K562 (cell line): ENCODE results near the gene TMCC1. TPM values are rescaled to one million over a fixed set of nuclear protein-coding genes. Genes with fewer than 3 reads are reported as not detected.

Source experiments
- ATAC-seq: fragments of 200-7000 bp; cut with Tn5 transposase; 3 replicates; pipeline ENCODE4 v1.9.1; 2020; ENCODE audit warnings: moderate library complexity
- BruUV-seq: library from RNA; stranded (reverse); fragments of 400-500 nt; replicated peaks from 2 replicates; lab custom pipeline; 2021; lab: Mats Ljungman, UMichigan
- CTCF ChIA-PET: fragments of 300-600 bp; formaldehyde crosslinking; extraction: SDS; loops from one replicate; lab custom pipeline; 2021; ENCODE audit warnings: low intra/inter-chr PET ratio; lab: Yijun Ruan, JAX
- POLR2A ChIA-PET: fragments of 300-600, 350-650 bp; sonication (Branson Sonifier 250); formaldehyde crosslinking; extraction: SDS; loops from one replicate; lab custom pipeline; 2021; ENCODE audit warnings: antibody characterized with exemption, inconsistent platforms; lab: Yijun Ruan, JAX
- DNase-seq, 4 experiments: peaks; one replicate each; pipeline versions ENCODE4 v3.0.0 to v3.0.0-alpha.2; 2011 to 2018; ENCODE audit warnings: low spot score in 3 of 4, mixed read lengths in 3 of 4; ENCODE audit errors: extremely low read depth in 1 of 4
- FAIRE-seq: peaks from 2 replicates; lab custom pipeline; 2011; peaks lifted over from hg19 to GRCh38; lab: Jason Lieb, UNC
- H2AFZ ChIP-seq: 2 replicates; pipeline ENCODE4 v1.6.0; 2011; ENCODE audit warnings: low read depth, low read length, control low read depth, inconsistent platforms
- H3K27ac ChIP-seq: fragments of 200-600 bp; 3 replicates; pipeline ENCODE4 v1.8.0; 2011; ENCODE audit warnings: low read depth, mild to moderate bottlenecking, control low read depth, inconsistent platforms, low read length, moderate library complexity, mixed read lengths; ENCODE audit errors: extremely low read depth
- H3K27me3 ChIP-seq, 2 experiments: fragments of 300-600 bp in 1 of 2; 2 replicates in 1 of 2; 3 replicates in 1 of 2; pipeline versions ENCODE4 v1.6.0 to v1.8.0; 2011; ENCODE audit warnings: inconsistent platforms in 2 of 2, low read length in 2 of 2, mild to moderate bottlenecking in 1 of 2, mixed read lengths in 1 of 2, moderate library complexity in 1 of 2; ENCODE audit not compliant: control insufficient read depth in 2 of 2, insufficient read depth in 2 of 2
- H3K36me3 ChIP-seq: fragments of 300-600 bp; 3 replicates; pipeline ENCODE4 v1.8.0; 2011; ENCODE audit warnings: mild to moderate bottlenecking, low read length, inconsistent platforms; ENCODE audit not compliant: control insufficient read depth, insufficient read depth
- H3K4me1 ChIP-seq, 2 experiments: fragments of 200-600 bp in 1 of 2; replicated peaks in 1 of 2; 2 replicates in 1 of 2; 3 replicates in 1 of 2; pipeline versions ENCODE4 v1.5.1 to v1.8.0; 2011; ENCODE audit warnings: inconsistent platforms in 2 of 2, low read length in 2 of 2, mild to moderate bottlenecking in 1 of 2, mixed read lengths in 1 of 2, moderate library complexity in 1 of 2; ENCODE audit not compliant: control insufficient read depth in 2 of 2, insufficient read depth in 2 of 2
- H3K4me2 ChIP-seq: 2 replicates; pipeline ENCODE4 v1.6.1; 2011; ENCODE audit warnings: low read length, control low read depth, inconsistent platforms, mixed read lengths; ENCODE audit not compliant: insufficient read depth
- H3K4me3 ChIP-seq: fragments of 200-600 bp; sonication (generic), shearing (Covaris generic); 2 replicates; pipeline ENCODE4 v1.5.1; 2016; ENCODE audit warnings: control low read depth, inconsistent platforms
- H3K79me2 ChIP-seq: fragments of 200-600 bp; 3 replicates; pipeline ENCODE4 v1.8.0; 2011; ENCODE audit warnings: low read length, inconsistent platforms; ENCODE audit not compliant: control insufficient read depth, insufficient read depth
- H3K9ac ChIP-seq, 2 experiments: 2 replicates each; pipeline versions ENCODE4 v1.6.0 to v1.6.1; 2011; ENCODE audit warnings: low read depth in 2 of 2, low read length in 2 of 2, control low read depth in 1 of 2, inconsistent platforms in 1 of 2, mild to moderate bottlenecking in 1 of 2, mixed read lengths in 1 of 2; ENCODE audit not compliant: insufficient read depth in 1 of 2
- H3K9me1 ChIP-seq: one replicate; pipeline ENCODE4 v1.6.0; 2011; ENCODE audit warnings: inconsistent platforms, mild to moderate bottlenecking, low read length, moderate library complexity; ENCODE audit not compliant: control insufficient read depth, insufficient read depth
- H3K9me3 ChIP-seq: replicated peaks from 2 replicates; pipeline ENCODE4 v1.5.1; 2011; ENCODE audit warnings: low read depth, low read length, inconsistent platforms; ENCODE audit not compliant: control insufficient read depth, insufficient read depth
- H4K20me1 ChIP-seq: replicated peaks from 2 replicates; pipeline ENCODE4 v1.6.1; 2011; ENCODE audit warnings: low read length, inconsistent platforms, mixed read lengths; ENCODE audit not compliant: control insufficient read depth, insufficient read depth
- ARID1B ChIP-seq: fragments of 450-650 bp; IDR thresholded peaks from 2 replicates; pipeline ENCODE4 v1.6.1; 2016; ENCODE audit warnings: antibody characterized with exemption, mild to moderate bottlenecking, inconsistent platforms
- NFYB ChIP-seq: IDR thresholded peaks from 2 replicates; pipeline ENCODE4 v1.6.1; 2011; ENCODE audit warnings: mild to moderate bottlenecking, moderate library complexity; ENCODE audit not compliant: insufficient read length; ENCODE audit errors: extremely low read depth
- NR4A1 ChIP-seq, 2 experiments: fragments of 250-450 bp in 1 of 2; fragments of 450-650 bp in 1 of 2; sonication (Bioruptor Pico) in 1 of 2; IDR thresholded peaks; 2 replicates each; pipeline versions ENCODE4 v1.4.0 to v1.6.1; 2016 to 2020; ENCODE audit warnings: mild to moderate bottlenecking in 2 of 2, missing compliant biosample characterization in 1 of 2, missing genetic modification characterization in 1 of 2, moderate library complexity in 1 of 2
- OTX1 ChIP-seq: fragments of 450-650 bp; formaldehyde crosslinking; IDR thresholded peaks from 2 replicates; pipeline ENCODE4 v1.4.0; 2022; ENCODE audit warnings: mild to moderate bottlenecking
- WGBS: fragments of 100-300 bp; shearing (Covaris generic); methylation state at CpG from one replicate; pipeline ENCODE4 v1.1.6; 2016; ENCODE audit warnings: low coverage, mixed read lengths; ENCODE audit not compliant: insufficient coverage; ENCODE audit errors: missing lambda C conversion rate; 5-methylcytosine and 5-hydroxymethylcytosine counted together
- in situ Hi-C: fragments of 300-500 bp; cut with MboI; formaldehyde crosslinking; loops from 4 replicates; pipeline ENCODE4 v1.15.0; 2018; ENCODE audit warnings: inconsistent platforms, mixed read lengths
- intact Hi-C: fragments of 100-400 bp; cut with micrococcal nuclease; formaldehyde crosslinking; loops from 2 replicates; pipeline ENCODE4 v1.14.2; 2022
- polyA plus RNA-seq, 8 experiments: library from polyadenylated mRNA; depleted of rRNA in 4 of 8; stranded (reverse) in 5 of 8; unstranded in 3 of 8; fragments of >200 nt; fragmentation: Nextera tagmentation in 2 of 8; fragmentation: Illumina TruSeq in 1 of 8; extraction: Ambion mirVana in 2 of 8; extraction: Trizol in 1 of 8; gene quantifications; 2 replicates each; pipeline versions ENCODE4 v1.2.1 to v1.2.3, GENCODE V29; 2011 to 2014; ENCODE audit warnings: inconsistent platforms in 1 of 8, missing spikeins in 1 of 8
- total RNA-seq, 7 experiments: library from RNA; depleted of rRNA in 6 of 7; stranded (reverse); fragments of >200 nt in 6 of 7; fragmentation: Illumina TruSeq in 2 of 7; extraction: Trizol in 2 of 7; gene quantifications; 2 replicates each; pipeline versions ENCODE4 v1.2.1 to v1.2.3, GENCODE V29; 2011 to 2021; ENCODE audit warnings: low replicate concordance in 1 of 7
- TF ChIP-seq, protein P1 (sequence below): fragments of 450-650 bp; IDR thresholded peaks from 2 replicates; pipeline ENCODE4 v1.6.1; 2016; ENCODE audit warnings: borderline replicate concordance
- TF ChIP-seq, protein P2 (sequence below): fragments of 450-650 bp; IDR thresholded peaks from 2 replicates; pipeline ENCODE4 v1.6.1; 2016; ENCODE audit warnings: antibody characterized with exemption
- TF ChIP-seq, protein P3 (sequence below): fragments of 250-450 bp; sonication (Bioruptor Pico); IDR thresholded peaks from 2 replicates; pipeline ENCODE4 v1.8.0; 2021; ENCODE audit warnings: mild to moderate bottlenecking, moderate library complexity

The TMCC1 gene
- total and polyA plus RNA-seq, 9 of the 15 experiments (the other 6 are each of a cell fraction or from before 2014, with no cell fraction given): 0.89 to 8.7 (median 4.0) TPM

DNA sequence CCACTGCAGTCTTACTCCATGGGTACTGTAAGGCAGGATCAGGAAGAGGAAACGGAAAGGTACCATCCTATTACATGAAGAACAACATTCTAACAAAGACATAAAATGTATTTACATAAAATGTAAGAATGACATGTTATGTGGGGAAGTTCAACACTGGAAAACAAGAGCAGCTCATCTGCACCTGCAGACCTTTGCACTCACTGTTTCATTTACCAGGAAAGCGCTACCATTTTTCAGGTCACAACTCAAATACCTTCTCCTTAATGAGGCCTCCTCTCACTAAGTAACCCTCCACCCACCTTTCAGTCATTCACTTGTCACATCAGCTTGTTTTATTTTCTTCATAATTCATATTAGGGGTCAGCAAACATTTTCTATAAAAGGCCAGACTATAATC lies 2.6 kb downstream of the TMCC1 start (continued):
- TF ChIP-seq, protein P1, sequence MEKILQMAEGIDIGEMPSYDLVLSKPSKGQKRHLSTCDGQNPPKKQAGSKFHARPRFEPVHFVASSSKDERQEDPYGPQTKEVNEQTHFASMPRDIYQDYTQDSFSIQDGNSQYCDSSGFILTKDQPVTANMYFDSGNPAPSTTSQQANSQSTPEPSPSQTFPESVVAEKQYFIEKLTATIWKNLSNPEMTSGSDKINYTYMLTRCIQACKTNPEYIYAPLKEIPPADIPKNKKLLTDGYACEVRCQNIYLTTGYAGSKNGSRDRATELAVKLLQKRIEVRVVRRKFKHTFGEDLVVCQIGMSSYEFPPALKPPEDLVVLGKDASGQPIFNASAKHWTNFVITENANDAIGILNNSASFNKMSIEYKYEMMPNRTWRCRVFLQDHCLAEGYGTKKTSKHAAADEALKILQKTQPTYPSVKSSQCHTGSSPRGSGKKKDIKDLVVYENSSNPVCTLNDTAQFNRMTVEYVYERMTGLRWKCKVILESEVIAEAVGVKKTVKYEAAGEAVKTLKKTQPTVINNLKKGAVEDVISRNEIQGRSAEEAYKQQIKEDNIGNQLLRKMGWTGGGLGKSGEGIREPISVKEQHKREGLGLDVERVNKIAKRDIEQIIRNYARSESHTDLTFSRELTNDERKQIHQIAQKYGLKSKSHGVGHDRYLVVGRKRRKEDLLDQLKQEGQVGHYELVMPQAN: no peak
- TF ChIP-seq, protein P2, sequence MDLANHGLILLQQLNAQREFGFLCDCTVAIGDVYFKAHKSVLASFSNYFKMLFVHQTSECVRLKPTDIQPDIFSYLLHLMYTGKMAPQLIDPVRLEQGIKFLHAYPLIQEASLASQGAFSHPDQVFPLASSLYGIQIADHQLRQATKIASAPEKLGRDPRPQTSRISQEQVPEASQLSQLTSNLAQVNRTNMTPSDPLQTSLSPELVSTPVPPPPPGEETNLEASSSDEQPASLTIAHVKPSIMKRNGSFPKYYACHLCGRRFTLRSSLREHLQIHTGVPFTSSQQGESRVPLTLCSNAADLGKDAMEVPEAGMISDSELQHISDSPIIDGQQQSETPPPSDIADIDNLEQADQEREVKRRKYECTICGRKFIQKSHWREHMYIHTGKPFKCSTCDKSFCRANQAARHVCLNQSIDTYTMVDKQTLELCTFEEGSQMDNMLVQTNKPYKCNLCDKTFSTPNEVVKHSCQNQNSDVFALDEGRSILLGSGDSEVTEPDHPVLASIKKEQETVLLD: no peak
- no peak for TF ChIP-seq ARID1B
- TF ChIP-seq, protein P3, sequence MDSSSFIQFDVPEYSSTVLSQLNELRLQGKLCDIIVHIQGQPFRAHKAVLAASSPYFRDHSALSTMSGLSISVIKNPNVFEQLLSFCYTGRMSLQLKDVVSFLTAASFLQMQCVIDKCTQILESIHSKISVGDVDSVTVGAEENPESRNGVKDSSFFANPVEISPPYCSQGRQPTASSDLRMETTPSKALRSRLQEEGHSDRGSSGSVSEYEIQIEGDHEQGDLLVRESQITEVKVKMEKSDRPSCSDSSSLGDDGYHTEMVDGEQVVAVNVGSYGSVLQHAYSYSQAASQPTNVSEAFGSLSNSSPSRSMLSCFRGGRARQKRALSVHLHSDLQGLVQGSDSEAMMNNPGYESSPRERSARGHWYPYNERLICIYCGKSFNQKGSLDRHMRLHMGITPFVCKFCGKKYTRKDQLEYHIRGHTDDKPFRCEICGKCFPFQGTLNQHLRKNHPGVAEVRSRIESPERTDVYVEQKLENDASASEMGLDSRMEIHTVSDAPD: no peak
- TF ChIP-seq OTX1 (CRISPR knock-in tag): no peak

DNA sequence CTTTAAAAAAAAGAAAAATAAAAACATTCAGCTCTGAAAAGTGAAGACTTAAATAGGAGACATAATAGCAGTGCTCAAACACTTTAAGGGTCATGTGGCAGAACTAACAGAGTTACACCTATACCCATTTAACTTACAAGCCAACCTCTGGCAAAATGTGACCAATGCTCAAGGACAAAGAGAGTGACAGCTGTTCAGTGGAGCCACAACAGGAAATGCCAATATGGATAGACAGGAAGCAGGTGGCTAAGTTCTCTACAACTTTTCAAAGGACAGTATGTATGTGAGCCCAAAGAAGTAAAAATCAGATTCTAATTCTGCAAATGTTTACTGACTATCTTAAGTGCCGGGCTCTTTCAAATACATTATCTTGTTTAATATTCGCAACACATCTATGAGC lies 3.4 kb downstream of the TMCC1 start:
- peaks cover 4 to 15% of the 10 kb centered on the region in 2 experiments; a peak in 4 of 5 replicates for H3K4me1 ChIP-seq
- ATAC-seq (no peak), FAIRE-seq (no peak), DNase-seq (no peak)
- no peaks in the 10 kb centered on the region for H3K9me1 ChIP-seq
- ChIA-PET POLR2A (no interaction called here), CTCF (no interaction called here)
- no TSS peak for BruUV-seq
- no peak overlapping the region for H3K4me3 ChIP-seq
- H2AFZ ChIP-seq: no peak overlapping the region
- no peaks in the 10 kb centered on the region for H3K27me3 ChIP-seq
- H4K20me1 ChIP-seq: no peaks in the 10 kb centered on the region
- H3K4me2 ChIP-seq: no peak overlapping the region
- H3K27ac ChIP-seq: no peak overlapping the region
- H3K9me3 ChIP-seq: no peaks in the 10 kb centered on the region
- 0 out of 3 replicates have a peak, but pooled peaks cover 5% of the 10 kb centered on the region for H3K36me3 ChIP-seq
- peaks cover 33% of the 10 kb centered on the region for H3K79me2 ChIP-seq
- intact Hi-C loops: no loop called here
- H3K9ac ChIP-seq: no peak overlapping the region
- 92% methylated on average over 2 of the region's 2 CpGs for WGBS
- in situ Hi-C loops: no loop called here
- no peak for TF ChIP-seq NR4A1 (CRISPR knock-in tag; IDR thresholded peaks at IDR 0.05)
- TF ChIP-seq NR4A1 (tag; IDR thresholded peaks at IDR 0.05): no peak
- TF ChIP-seq NFYB: no peak
